T-helper 1 cell (primary cell): Measurements from ENCODE around the gene SIVA1.

Source experiments
- DNase-seq, 5 donors: peaks; one replicate each; pipeline ENCODE4 v3.0.0-alpha.2; 2012 to 2020

Gene SIVA1

DNA sequence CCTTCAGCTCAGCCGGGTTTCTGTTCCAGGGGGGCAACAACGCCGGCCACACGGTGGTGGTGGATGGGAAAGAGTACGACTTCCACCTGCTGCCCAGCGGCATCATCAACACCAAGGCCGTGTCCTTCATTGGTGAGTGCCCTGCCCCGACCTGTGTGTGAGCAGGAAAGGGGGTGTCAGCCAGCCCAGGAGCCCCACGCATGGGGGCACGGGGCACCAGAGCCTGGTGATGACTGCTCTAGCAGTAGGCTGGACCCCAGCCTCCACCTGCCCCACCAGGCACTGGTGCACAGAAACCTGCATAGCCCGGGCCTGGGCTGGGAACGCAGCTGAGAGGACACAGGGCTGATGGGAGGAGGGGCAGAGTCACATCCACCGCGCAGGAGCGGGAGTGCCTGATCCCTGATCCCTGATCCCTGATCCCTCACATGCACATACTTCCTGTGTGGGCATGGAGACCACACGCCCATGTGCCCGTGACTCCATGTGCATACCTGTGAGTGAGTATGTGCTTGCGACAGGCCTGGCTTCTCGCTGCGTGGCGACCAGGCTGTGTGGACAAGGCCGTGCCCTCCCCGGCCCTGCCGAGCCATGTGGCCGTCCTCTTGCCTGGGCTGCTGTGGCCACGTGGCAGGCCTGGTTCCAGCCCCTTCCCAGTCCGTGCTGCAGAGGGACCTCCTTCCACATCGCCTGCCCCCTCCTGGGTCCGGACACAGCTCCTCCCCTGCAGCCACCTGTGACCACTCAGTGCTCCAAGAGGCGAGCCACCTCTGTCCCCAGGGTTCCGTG lies 17.8 kb upstream of the SIVA1 start:
- no peak for DNase-seq

GRCh38 chr14:104735830-104736642 lies 16.9 kb upstream of the SIVA1 start:
- DNase-seq: no peak

DNA sequence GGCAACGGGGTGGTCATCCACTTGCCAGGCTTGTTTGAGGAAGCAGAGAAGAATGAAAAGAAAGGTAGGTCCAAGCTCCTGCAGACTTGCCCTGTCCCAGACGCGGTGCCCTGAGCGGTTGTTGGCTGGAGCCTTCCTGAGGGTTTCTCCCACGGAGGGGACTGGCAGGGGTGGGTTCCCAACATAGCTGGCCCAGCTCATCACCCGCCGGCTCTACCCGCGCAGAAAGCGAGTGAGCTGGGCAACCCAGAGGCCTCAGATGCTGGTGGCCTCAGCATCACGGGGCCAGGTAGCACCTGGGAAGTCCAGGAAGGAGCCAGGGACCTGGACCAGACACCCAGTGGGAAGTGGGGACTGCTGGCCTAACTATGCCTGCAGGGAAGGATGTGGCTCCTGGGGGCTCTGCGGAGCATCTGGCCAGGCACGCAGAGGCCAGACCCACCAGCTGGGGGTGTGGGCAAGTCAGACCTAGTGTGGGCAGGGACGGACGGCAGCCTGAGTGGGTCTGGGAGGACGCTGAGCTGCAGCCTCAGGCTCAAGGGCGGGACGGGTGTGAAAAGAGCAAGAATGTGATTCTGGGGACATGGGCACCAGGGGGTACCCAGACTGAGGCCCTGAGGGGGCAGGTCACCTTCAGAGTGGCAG lies 14.4 kb upstream of the SIVA1 start:
- no peak for DNase-seq

- DNase-seq: no peak
These were observed 13.9 kb upstream of the SIVA1 start for GRCh38 chr14:104739026-104739425.

DNA sequence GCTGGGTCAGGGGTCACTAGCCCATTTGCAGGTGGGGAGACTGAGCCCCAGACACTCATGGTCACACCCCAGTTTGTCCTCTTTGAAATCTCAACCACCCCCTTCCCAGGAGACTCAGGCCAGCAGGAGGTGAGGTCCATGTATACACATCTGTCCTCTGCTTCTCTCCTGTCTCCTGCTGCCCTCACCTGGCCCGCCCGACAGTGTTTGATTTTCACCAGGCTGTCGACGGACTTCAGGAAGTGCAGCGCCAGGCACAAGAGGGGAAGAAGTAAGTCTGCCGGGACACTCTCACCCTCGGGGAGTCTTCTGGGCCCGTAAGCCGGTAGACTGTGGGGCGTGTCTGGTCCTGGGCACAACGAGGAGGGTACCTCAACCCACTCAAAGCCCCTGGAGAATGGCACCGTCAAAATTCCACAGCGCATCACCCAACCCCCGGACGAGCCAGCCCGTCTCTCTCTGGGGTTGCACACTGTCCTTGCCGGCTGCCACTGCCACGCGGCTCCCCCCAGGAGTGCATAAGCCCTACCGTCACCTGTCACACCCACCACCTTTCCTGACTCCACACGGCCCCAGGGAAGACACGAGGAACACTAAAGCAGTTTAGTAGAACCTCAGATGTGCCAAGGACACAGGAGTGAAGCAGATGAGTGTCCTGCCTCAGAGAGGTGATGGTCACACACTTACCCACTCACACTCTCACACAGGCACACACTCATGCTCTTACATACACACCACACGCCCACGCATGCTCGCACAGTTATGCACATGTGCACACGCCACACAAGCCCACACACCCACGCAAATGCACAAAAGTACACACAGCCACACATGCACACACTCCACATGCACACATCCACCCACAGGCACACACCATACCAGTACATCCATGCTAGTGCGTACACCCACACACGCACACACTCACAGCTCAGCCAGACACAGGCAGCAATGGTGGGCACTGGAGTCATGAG lies 13.1 kb upstream of the SIVA1 start:
- DNase-seq: no peak

DNA sequence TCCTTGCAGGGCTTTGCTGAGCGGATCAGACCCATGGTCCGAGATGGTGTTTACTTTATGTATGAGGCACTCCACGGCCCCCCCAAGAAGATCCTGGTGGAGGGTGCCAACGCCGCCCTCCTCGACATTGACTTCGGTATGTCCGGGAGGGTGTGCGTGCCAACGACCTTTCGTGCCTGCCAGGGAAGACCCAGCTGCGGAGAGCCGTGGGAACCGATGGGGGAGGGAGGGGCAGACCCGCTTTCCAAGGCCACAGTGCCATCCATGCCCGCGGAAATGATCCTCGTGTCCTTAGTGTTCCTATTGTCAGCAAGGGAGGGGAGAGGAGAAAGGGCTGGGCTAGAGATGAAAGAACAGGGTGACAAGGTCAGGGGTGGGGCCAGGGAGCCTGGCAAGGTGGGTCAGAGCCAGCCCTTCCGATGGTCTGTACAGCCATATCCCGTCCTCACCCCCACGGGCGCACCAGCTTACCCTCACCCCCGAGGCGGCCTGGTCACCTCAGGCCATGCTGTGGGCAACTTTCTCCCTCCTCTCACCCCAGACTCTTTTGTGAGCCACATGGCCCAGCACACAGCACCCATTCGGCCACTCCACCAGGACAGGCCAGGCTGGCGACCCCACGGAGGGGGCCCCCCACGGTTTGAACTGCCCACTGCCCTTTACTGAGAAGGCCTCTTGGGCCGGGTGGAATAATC lies 11.7 kb upstream of the SIVA1 start:
- DNase-seq: no peak

DNA sequence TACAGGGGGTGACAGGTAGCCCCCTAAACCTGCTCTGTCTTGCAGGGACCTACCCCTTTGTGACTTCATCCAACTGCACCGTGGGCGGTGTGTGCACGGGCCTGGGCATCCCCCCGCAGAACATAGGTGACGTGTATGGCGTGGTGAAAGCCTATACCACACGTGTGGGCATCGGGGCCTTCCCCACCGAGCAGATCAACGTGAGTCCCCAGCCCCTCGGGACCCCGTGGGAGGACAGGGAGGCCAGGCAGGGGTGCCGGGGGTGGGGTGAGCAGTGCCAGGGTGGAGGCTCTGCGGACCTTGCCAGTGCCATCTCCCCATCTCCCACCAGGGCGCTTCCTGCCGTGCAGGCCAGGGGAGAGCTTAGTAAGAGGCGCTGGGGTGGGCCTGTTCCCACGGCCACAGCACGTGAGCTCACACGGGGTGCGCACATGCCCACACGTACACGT lies 11.1 kb upstream of the SIVA1 start:
- DNase-seq: no peak

GRCh38 chr14:104742586-104743455 lies 10.1 kb upstream of the SIVA1 start:
- no peak for DNase-seq

- no peak for DNase-seq
These were observed 9.2 kb upstream of the SIVA1 start for GRCh38 chr14:104743461-104744380.

GRCh38 chr14:104744484-104744883 lies 8.5 kb upstream of the SIVA1 start:
- no peak for DNase-seq

- DNase-seq: no peak
These were observed 7.5 kb upstream of the SIVA1 start for GRCh38 chr14:104745431-104745830.

- peak in 1 of 5 donors; percentile 34 for DNase-seq
These were observed 6.8 kb upstream of the SIVA1 start for GRCh38 chr14:104746071-104746545.

- no peak for DNase-seq
These were observed 5.9 kb upstream of the SIVA1 start for GRCh38 chr14:104746934-104747481.

GRCh38 chr14:104747876-104748275 lies 5.1 kb upstream of the SIVA1 start:
- no peak for DNase-seq

DNA sequence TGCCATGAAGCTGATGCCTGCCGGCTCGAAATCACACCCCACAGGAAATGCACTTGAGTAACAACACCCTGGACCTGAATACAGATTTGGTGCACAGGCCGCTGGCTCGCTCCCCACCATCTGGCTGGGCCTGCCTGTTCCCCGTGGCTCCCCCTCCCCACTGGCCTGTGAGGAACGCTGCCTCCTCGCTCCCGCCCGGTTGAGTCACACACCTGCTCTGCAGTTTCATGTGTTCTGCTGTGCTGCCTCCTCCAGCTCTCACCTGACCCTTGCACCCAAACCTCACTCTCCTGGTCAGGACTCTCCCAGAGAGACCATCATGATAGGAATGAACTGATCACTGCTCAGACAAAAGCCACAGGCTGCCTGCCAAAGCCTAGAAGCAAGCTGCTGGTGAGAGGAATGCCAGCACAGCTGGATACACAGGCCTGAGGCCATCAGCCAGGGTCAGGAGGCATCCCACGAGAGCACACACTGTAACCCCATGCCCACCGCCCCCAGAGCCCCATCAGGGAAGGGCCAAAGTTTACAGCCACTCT lies 3.8 kb upstream of the SIVA1 start:
- DNase-seq: no peak

- DNase-seq: no peak
These were observed 2.7 kb upstream of the SIVA1 start for GRCh38 chr14:104750056-104750752.

DNA sequence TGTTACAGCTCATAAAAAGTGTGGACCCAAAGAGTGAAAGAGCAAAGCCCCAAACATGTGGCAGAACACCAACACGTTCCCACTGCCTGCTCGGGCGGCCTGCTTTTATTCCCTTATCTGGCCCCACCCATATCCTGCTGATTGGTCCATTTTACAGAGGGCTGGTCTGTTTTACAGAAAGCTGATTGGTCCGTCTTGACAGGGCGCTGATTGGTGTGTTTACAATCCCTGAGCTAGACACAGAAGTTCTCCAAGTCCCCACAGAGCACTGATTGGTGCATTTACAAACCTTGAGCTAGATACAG lies 2.2 kb upstream of the SIVA1 start:
- peak in 1 of 5 donors; percentile 20 for DNase-seq
